HCT116 (cell line): ENCODE data around the gene ARMH3. TPM values are rescaled to one million over a fixed set of nuclear protein-coding genes. Genes with fewer than 3 reads are reported as not detected.

ENCODE experiments used
- ATAC-seq: fragments of 200-7000 bp; cut with Tn5 transposase; 2 replicates; pipeline ENCODE4 v1.9.1; 2020; ENCODE audit warnings: mild to moderate bottlenecking, moderate library complexity
- BruUV-seq: library from RNA; stranded (reverse); fragments of 400-500 nt; replicated peaks from 2 replicates; lab custom pipeline; 2021; lab: Mats Ljungman, UMichigan
- CTCF ChIA-PET: fragments of 300-600 bp; sonication (Branson Sonifier 250); formaldehyde crosslinking; loops from one replicate; lab custom pipeline; 2021; ENCODE audit warnings: antibody characterized with exemption; lab: Charles Lee
- POLR2A ChIA-PET: fragments of 300-600, 350-600 bp; sonication (Branson Sonifier 250); formaldehyde crosslinking; loops from one replicate; lab custom pipeline; 2021; ENCODE audit warnings: antibody characterized with exemption; lab: Charles Lee
- RAD21 ChIA-PET, 2 experiments: fragments of 300-600 bp; sonication (Branson Sonifier 250); formaldehyde crosslinking; loops; one replicate each; lab custom pipeline; 2023; ENCODE audit warnings: low total read pairs in 2 of 2; ENCODE audit not compliant: uncharacterized antibody in 2 of 2, unreplicated experiment in 2 of 2, low non-redundant PET in 1 of 2; lab: Charles Lee
- DNase-seq: peaks from one replicate; pipeline ENCODE4 v3.0.0-alpha.2; 2010; ENCODE audit warnings: low read depth, low spot score
- H2AFZ ChIP-seq: fragments of 200-600 bp; shearing (Covaris generic), sonication (generic); 2 replicates; pipeline ENCODE4 v1.6.1; 2017; ENCODE audit warnings: low read depth, mixed run types, mixed read lengths, antibody characterized with exemption, low read length; ENCODE audit not compliant: poor library complexity, severe bottlenecking
- H3K27ac ChIP-seq: 2 replicates; pipeline ENCODE4 v1.5.1; 2012; ENCODE audit warnings: low read depth, low read length
- H3K27me3 ChIP-seq: fragments of 200-600 bp; sonication (generic); 2 replicates; pipeline ENCODE4 v1.6.1; 2016; ENCODE audit warnings: mixed run types, low read length, mixed read lengths; ENCODE audit not compliant: insufficient read depth
- H3K36me3 ChIP-seq, 2 experiments: fragments of 200-500 bp in 1 of 2; fragments of 200-600 bp in 1 of 2; sonication (Bioruptor generic) in 1 of 2; sonication (generic) in 1 of 2; 2 replicates each; pipeline versions ENCODE4 v1.5.1 to v1.6.1; 2014 to 2016; ENCODE audit warnings: low read length in 2 of 2, inconsistent platforms in 1 of 2, mixed read lengths in 1 of 2, mixed run types in 1 of 2; ENCODE audit not compliant: insufficient read depth in 2 of 2, control insufficient read depth in 1 of 2
- H3K4me1 ChIP-seq, 2 experiments: fragments of 200-600 bp in 1 of 2; sonication (generic) in 1 of 2; 2 replicates each; pipeline versions ENCODE4 v1.5.1 to v1.6.1; 2012 to 2017; ENCODE audit warnings: low read length in 2 of 2, inconsistent platforms in 1 of 2, mild to moderate bottlenecking in 1 of 2, mixed read lengths in 1 of 2, mixed run types in 1 of 2, moderate library complexity in 1 of 2; ENCODE audit not compliant: insufficient read depth in 2 of 2, control insufficient read depth in 1 of 2
- H3K4me2 ChIP-seq: fragments of 200-600 bp; sonication (generic); 2 replicates; pipeline ENCODE4 v1.6.1; 2017; ENCODE audit warnings: mixed run types, low read length, mixed read lengths
- H3K4me3 ChIP-seq, 2 experiments: fragments of 200-600 bp in 1 of 2; sonication (generic) in 1 of 2; replicated peaks in 1 of 2; 2 replicates each; pipeline ENCODE4 v1.5.1; 2011 to 2016; ENCODE audit warnings: low read length in 2 of 2, control low read depth in 1 of 2, low read depth in 1 of 2, mild to moderate bottlenecking in 1 of 2, mixed read lengths in 1 of 2, mixed run types in 1 of 2
- H3K79me2 ChIP-seq: fragments of 200-600 bp; sonication (generic); 2 replicates; pipeline ENCODE4 v1.6.1; 2017; ENCODE audit warnings: mild to moderate bottlenecking, mixed run types, low read length, moderate library complexity, mixed read lengths; ENCODE audit not compliant: insufficient read depth
- H3K9ac ChIP-seq: fragments of 200-600 bp; sonication (generic); 2 replicates; pipeline ENCODE4 v1.6.1; 2016; ENCODE audit warnings: low read length, mixed read lengths
- H3K9me2 ChIP-seq: fragments of 200-600 bp; sonication (generic), shearing (Covaris generic); 2 replicates; pipeline ENCODE4 v1.6.1; 2017; ENCODE audit warnings: mixed run types, mild to moderate bottlenecking, moderate library complexity; ENCODE audit not compliant: insufficient read depth
- H3K9me3 ChIP-seq, 2 experiments: fragments of 200-500 bp in 1 of 2; fragments of 200-600 bp in 1 of 2; sonication (Bioruptor generic) in 1 of 2; sonication (generic) in 1 of 2; 2 replicates each; pipeline ENCODE4 v1.6.1; 2014 to 2017; ENCODE audit warnings: low read length in 2 of 2, mixed read lengths in 2 of 2, inconsistent platforms in 1 of 2, low read depth in 1 of 2, mild to moderate bottlenecking in 1 of 2, mixed run types in 1 of 2, moderate library complexity in 1 of 2; ENCODE audit not compliant: control insufficient read depth in 1 of 2, insufficient read depth in 1 of 2
- H4K20me1 ChIP-seq: fragments of 200-600 bp; sonication (generic), shearing (Covaris generic); 2 replicates; pipeline ENCODE4 v1.6.1; 2017; ENCODE audit warnings: mixed run types, mild to moderate bottlenecking, moderate library complexity; ENCODE audit not compliant: insufficient read depth
- CBX3 ChIP-seq: IDR thresholded peaks from 2 replicates; pipeline ENCODE4 v1.6.1; 2012; ENCODE audit warnings: low read depth
- CEBPB ChIP-seq: IDR thresholded peaks from 2 replicates; pipeline ENCODE4 v1.6.1; 2012; ENCODE audit warnings: low read depth
- EGR1 ChIP-seq: IDR thresholded peaks from 2 replicates; pipeline ENCODE4 v1.6.1; 2012; ENCODE audit warnings: low read depth
- EZH2phosphoT487 ChIP-seq: fragments of 200-600 bp; IDR thresholded peaks from 2 replicates; pipeline ENCODE4 v1.6.1; 2018; ENCODE audit warnings: antibody characterized with exemption, borderline replicate concordance
- JUND ChIP-seq: IDR thresholded peaks from 2 replicates; pipeline ENCODE4 v1.6.1; 2012
- MAX ChIP-seq: IDR thresholded peaks from 2 replicates; pipeline ENCODE4 v1.6.1; 2012
- POLR2A ChIP-seq: IDR thresholded peaks from 2 replicates; pipeline ENCODE4 v1.7.0; 2011; ENCODE audit warnings: borderline replicate concordance; ENCODE audit not compliant: insufficient read depth, insufficient read length; ENCODE audit errors: extremely low read depth
- POLR2AphosphoS5 ChIP-seq: IDR thresholded peaks from 2 replicates; pipeline ENCODE4 v1.6.1; 2011; ENCODE audit warnings: mild to moderate bottlenecking, low read depth, low read length, moderate library complexity
- REST ChIP-seq: IDR thresholded peaks from 2 replicates; pipeline ENCODE4 v1.6.1; 2012; ENCODE audit warnings: low read depth
- TCF7L2 ChIP-seq: IDR thresholded peaks from 2 replicates; pipeline ENCODE4 v1.7.0; 2011; ENCODE audit warnings: borderline replicate concordance, inconsistent platforms; ENCODE audit not compliant: insufficient read depth, insufficient read length; ENCODE audit errors: extremely low read depth
- YY1 ChIP-seq: IDR thresholded peaks from 2 replicates; pipeline ENCODE4 v1.6.1; 2011; ENCODE audit warnings: low read length, low read depth, moderate library complexity, mild to moderate bottlenecking; ENCODE audit not compliant: insufficient replicate concordance; ENCODE audit errors: extremely low read depth
- ZFX ChIP-seq: fragments of 450-650 bp; IDR thresholded peaks from 2 replicates; pipeline ENCODE4 v1.6.1; 2017
- intact Hi-C: fragments of 100-400 bp; cut with micrococcal nuclease; formaldehyde crosslinking; loops from 2 replicates; pipeline ENCODE4 v1.10.0; 2022
- total RNA-seq: library from RNA; stranded (reverse); gene quantifications from one replicate; pipeline ENCODE4 v1.2.1, GENCODE V29; 2021; ENCODE audit not compliant: unreplicated experiment
- TF ChIP-seq, protein P1 (sequence below): IDR thresholded peaks from 2 replicates; pipeline ENCODE4 v1.6.1; 2012
- TF ChIP-seq, protein P2 (sequence below): IDR thresholded peaks from 2 replicates; pipeline ENCODE4 v1.6.1; 2011; ENCODE audit warnings: mild to moderate bottlenecking, low read length, moderate library complexity; ENCODE audit not compliant: insufficient replicate concordance; ENCODE audit errors: extremely low read depth
- TF ChIP-seq, protein P3 (sequence below), 3 experiments: fragments of 200-600 bp in 1 of 3; sonication (generic) in 1 of 3; IDR thresholded peaks in 2 of 3; conservative IDR thresholded peaks in 1 of 3; 2 replicates each; pipeline ENCODE4 v1.5.1; 2012 to 2017; ENCODE audit warnings: low read depth in 2 of 3, low read length in 2 of 3, antibody characterized with exemption in 1 of 3, borderline replicate concordance in 1 of 3, control low read depth in 1 of 3, mild to moderate bottlenecking in 1 of 3, mixed read lengths in 1 of 3, mixed run types in 1 of 3, moderate library complexity in 1 of 3; ENCODE audit not compliant: insufficient read depth in 1 of 3

Gene ARMH3
- total RNA-seq, 1 experiment from 2014 or later, result 30.4 TPM

DNA sequence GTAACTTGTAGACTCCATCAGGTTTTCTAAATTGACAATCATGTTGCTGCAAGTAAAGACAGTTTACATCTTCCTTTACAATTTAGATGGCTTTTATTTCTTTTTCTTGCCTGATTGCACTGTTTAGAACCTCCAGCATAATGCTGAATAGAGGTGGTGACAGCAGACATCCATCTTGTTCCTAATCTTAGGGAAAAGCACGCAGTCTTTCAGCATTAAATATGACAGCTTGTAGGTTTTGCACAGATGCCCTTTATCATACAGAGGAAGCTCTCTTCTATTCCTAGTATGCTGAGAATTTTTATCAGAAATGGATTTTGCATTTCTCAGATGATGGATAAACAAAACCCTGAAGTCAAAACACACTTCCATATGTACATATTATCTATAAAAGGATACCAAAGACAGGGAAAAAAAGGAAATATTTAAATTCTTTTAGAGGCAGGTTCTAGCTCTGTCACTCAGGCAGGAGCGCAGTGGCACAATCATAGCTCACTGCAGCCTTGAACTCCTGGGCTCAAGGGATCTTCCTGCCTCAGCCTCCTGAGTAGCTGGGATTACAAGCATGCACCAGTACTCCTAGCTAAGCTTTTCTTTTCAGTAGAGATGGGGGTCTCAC is 143.3 kb downstream of the ARMH3 start:
- TF ChIP-seq REST (no peak), TCF7L2 (no peak), EZH2phosphoT487 (no peak), MAX (no peak), CBX3 (no peak), POLR2A (no peak), YY1 (no peak), EGR1 (no peak), JUND (no peak), POLR2AphosphoS5 (no peak), ZFX (no peak), CEBPB (no peak)
- TF ChIP-seq, protein P1, sequence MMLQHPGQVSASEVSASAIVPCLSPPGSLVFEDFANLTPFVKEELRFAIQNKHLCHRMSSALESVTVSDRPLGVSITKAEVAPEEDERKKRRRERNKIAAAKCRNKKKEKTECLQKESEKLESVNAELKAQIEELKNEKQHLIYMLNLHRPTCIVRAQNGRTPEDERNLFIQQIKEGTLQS, result no peak
- TF ChIP-seq, protein P2, sequence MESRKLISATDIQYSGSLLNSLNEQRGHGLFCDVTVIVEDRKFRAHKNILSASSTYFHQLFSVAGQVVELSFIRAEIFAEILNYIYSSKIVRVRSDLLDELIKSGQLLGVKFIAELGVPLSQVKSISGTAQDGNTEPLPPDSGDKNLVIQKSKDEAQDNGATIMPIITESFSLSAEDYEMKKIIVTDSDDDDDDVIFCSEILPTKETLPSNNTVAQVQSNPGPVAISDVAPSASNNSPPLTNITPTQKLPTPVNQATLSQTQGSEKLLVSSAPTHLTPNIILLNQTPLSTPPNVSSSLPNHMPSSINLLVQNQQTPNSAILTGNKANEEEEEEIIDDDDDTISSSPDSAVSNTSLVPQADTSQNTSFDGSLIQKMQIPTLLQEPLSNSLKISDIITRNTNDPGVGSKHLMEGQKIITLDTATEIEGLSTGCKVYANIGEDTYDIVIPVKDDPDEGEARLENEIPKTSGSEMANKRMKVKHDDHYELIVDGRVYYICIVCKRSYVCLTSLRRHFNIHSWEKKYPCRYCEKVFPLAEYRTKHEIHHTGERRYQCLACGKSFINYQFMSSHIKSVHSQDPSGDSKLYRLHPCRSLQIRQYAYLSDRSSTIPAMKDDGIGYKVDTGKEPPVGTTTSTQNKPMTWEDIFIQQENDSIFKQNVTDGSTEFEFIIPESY, result no peak
- TF ChIP-seq, protein P3, sequence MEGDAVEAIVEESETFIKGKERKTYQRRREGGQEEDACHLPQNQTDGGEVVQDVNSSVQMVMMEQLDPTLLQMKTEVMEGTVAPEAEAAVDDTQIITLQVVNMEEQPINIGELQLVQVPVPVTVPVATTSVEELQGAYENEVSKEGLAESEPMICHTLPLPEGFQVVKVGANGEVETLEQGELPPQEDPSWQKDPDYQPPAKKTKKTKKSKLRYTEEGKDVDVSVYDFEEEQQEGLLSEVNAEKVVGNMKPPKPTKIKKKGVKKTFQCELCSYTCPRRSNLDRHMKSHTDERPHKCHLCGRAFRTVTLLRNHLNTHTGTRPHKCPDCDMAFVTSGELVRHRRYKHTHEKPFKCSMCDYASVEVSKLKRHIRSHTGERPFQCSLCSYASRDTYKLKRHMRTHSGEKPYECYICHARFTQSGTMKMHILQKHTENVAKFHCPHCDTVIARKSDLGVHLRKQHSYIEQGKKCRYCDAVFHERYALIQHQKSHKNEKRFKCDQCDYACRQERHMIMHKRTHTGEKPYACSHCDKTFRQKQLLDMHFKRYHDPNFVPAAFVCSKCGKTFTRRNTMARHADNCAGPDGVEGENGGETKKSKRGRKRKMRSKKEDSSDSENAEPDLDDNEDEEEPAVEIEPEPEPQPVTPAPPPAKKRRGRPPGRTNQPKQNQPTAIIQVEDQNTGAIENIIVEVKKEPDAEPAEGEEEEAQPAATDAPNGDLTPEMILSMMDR (IDR thresholded peaks at IDR 0.05 in 2 of 3, conservative IDR thresholded peaks at IDR 0.05 in 1 of 3; ENCODE audit: borderline replicate concordance in 1 of 3, insufficient read depth in 1 of 3, low read depth in 2 of 3, low read length in 2 of 3), result no peak
- DNase-seq (no peak), ATAC-seq (no peak)
- RAD21 ChIA-PET, result no interaction called here
- H2AFZ ChIP-seq, result no peak overlapping the region
- no peaks in the 10 kb centered on the region for H3K36me3 ChIP-seq
- CTCF ChIA-PET, result interaction anchor here (0.7 to 2.3 kb wide), 3 partner anchors 23 to 97 kb away, joined by 3 to 7 read pairs (median 3); no protein-coding TSS in a partner anchor
- no peaks in the 10 kb centered on the region for H3K79me2 ChIP-seq
- no peaks in the 10 kb centered on the region for H4K20me1 ChIP-seq
- H3K27ac ChIP-seq, result no peak overlapping the region
- H3K9me2 ChIP-seq, result no peaks in the 10 kb centered on the region
- no peak overlapping the region for H3K4me2 ChIP-seq
- intact Hi-C loops, result no loop called here
- no peaks in the 10 kb centered on the region for H3K27me3 ChIP-seq
- H3K9me3 ChIP-seq, result no peaks in the 10 kb centered on the region
- H3K9ac ChIP-seq, result no peak overlapping the region
- H3K4me1 ChIP-seq, result no peaks in the 10 kb centered on the region
- no peak overlapping the region for H3K4me3 ChIP-seq
- POLR2A ChIA-PET, result interaction anchor here (0.6 to 0.7 kb wide), 3 partner anchors 25 to 158 kb away, joined by 3 read pairs; no protein-coding TSS in a partner anchor
- no TSS peak for BruUV-seq
